RWPE1 (cell line): ENCODE results near the gene TRRAP.

Source experiments
- CTCF ChIA-PET: fragments of 350-600 bp; sonication (Branson Sonifier 250); formaldehyde crosslinking; extraction: SDS; loops from one replicate; lab custom pipeline; 2021; lab: Yijun Ruan, JAX
- POLR2A ChIA-PET: fragments of 400-600 bp; formaldehyde crosslinking; extraction: SDS; loops from one replicate; lab custom pipeline; 2020; ENCODE audit warnings: antibody characterized with exemption; ENCODE audit not compliant: low non-redundant PET; lab: Yijun Ruan, JAX
- DNase-seq: peaks from one replicate; pipeline ENCODE4 v3.0.0; 2012; ENCODE audit warnings: low spot score
- H3K27ac ChIP-seq: fragments of 450-650 bp; 2 replicates; pipeline ENCODE4 v1.5.1; 2017
- CTCF ChIP-seq: fragments of 450-650 bp; conservative IDR thresholded peaks from 2 replicates; pipeline ENCODE4 v1.5.1; 2017; ENCODE audit warnings: low read depth, mild to moderate bottlenecking

The TRRAP gene

GRCh38 chr7:98968621-98969020, 90.3 kb downstream of the TRRAP start:
- POLR2A ChIA-PET = no interaction called here
- TF ChIP-seq CTCF = no peak
- DNase-seq = no peak
- CTCF ChIA-PET = no interaction called here
- H3K27ac ChIP-seq = no peak overlapping the region

GRCh38 chr7:98969386-98969785, 91.1 kb downstream of the TRRAP start:
- H3K27ac ChIP-seq = no peak overlapping the region
- DNase-seq = no peak
- ChIA-PET POLR2A (no interaction called here), CTCF (no interaction called here)
- no peak for TF ChIP-seq CTCF

GRCh38 chr7:98970016-98970615, 91.8 kb downstream of the TRRAP start:
- POLR2A ChIA-PET = no interaction called here
- no peak for TF ChIP-seq CTCF
- no peak overlapping the region for H3K27ac ChIP-seq
- DNase-seq = no peak
- CTCF ChIA-PET = no interaction called here

- TF ChIP-seq CTCF = no peak
- H3K27ac ChIP-seq = no peak overlapping the region
- ChIA-PET CTCF (no interaction called here), POLR2A (no interaction called here)
- no peak for DNase-seq
Observed at GRCh38 chr7:98970805-98971204, 92.5 kb downstream of the TRRAP start.

- ChIA-PET POLR2A (interaction anchor here (0.5 kb wide), 1 partner anchor 233 kb away, joined by 8 read pairs; no protein-coding TSS in a partner anchor), CTCF (no interaction called here)
Observed at GRCh38 chr7:98974205-98974604, 95.9 kb downstream of the TRRAP start.

More at GRCh38 chr7:98974205-98974604, 95.9 kb downstream of the TRRAP start:
- DNase-seq = no peak
- TF ChIP-seq CTCF = no peak
- no peak overlapping the region for H3K27ac ChIP-seq
